Endothelial cell of umbilical vein (primary cell): ENCODE measurements around the gene CDK15. TPM values are rescaled to one million over a fixed set of nuclear protein-coding genes. Genes with fewer than 3 reads are reported as not detected.

Source experiments
- BruUV-seq: library from RNA; stranded (reverse); fragments of 400-500 nt; replicated peaks from 2 replicates; lab custom pipeline; 2021; lab: Mats Ljungman, UMichigan
- CTCF ChIA-PET: fragments of 300-600, 350-600 bp; sonication (Branson Sonifier 250); formaldehyde crosslinking; loops from one replicate; lab custom pipeline; 2021; ENCODE audit warnings: antibody characterized with exemption, inconsistent platforms; lab: Charles Lee
- POLR2A ChIA-PET: fragments of 300-600, 350-600 bp; sonication (Branson Sonifier 250); formaldehyde crosslinking; loops from one replicate; lab custom pipeline; 2021; ENCODE audit warnings: antibody characterized with exemption, inconsistent platforms; lab: Charles Lee
- DNase-seq: peaks from one replicate; pipeline ENCODE4 v3.0.0-alpha.2; 2011; ENCODE audit warnings: low read depth, low spot score
- FAIRE-seq: peaks from 2 replicates; lab custom pipeline; 2011; peaks lifted over from hg19 to GRCh38; lab: Jason Lieb, UNC
- H2AFZ ChIP-seq: 2 replicates; pipeline ENCODE4 v1.6.0; 2012; ENCODE audit warnings: low read depth, low read length, control low read depth, inconsistent platforms
- H3K27ac ChIP-seq: 2 replicates; pipeline ENCODE4 v1.5.1; 2011; ENCODE audit warnings: low read depth, mild to moderate bottlenecking, control low read depth, low read length, moderate library complexity; ENCODE audit not compliant: insufficient read depth
- H3K27me3 ChIP-seq, 2 experiments: 2 replicates each; pipeline versions ENCODE4 v1.6.0 to v1.6.1; 2011; ENCODE audit warnings: low read length in 2 of 2, mixed read lengths in 1 of 2; ENCODE audit not compliant: control insufficient read depth in 2 of 2, insufficient read depth in 2 of 2
- H3K36me3 ChIP-seq, 2 experiments: 2 replicates in 1 of 2; 3 replicates in 1 of 2; pipeline ENCODE4 v1.5.1; 2011; ENCODE audit warnings: low read length in 2 of 2, mild to moderate bottlenecking in 1 of 2, moderate library complexity in 1 of 2; ENCODE audit not compliant: control insufficient read depth in 2 of 2, insufficient read depth in 2 of 2; ENCODE audit errors: extremely low read depth in 1 of 2
- H3K4me1 ChIP-seq: 3 replicates; pipeline ENCODE4 v1.5.1; 2011; ENCODE audit warnings: mild to moderate bottlenecking, low read length; ENCODE audit not compliant: control insufficient read depth, insufficient read depth; ENCODE audit errors: extremely low read depth
- H3K4me2 ChIP-seq: 2 replicates; pipeline ENCODE4 v1.6.1; 2011; ENCODE audit warnings: low read length, control low read depth, mixed read lengths; ENCODE audit not compliant: insufficient read depth
- H3K4me3 ChIP-seq, 3 experiments: fragments of 200-600 bp in 1 of 3; sonication (generic), shearing (Covaris generic) in 1 of 3; replicated peaks in 1 of 3; 2 replicates each; pipeline ENCODE4 v1.5.1; 2011 to 2016; ENCODE audit warnings: control low read depth in 3 of 3, low read length in 3 of 3, mild to moderate bottlenecking in 2 of 3, inconsistent platforms in 1 of 3, low read depth in 1 of 3, moderate library complexity in 1 of 3; ENCODE audit not compliant: insufficient read depth in 1 of 3
- H3K79me2 ChIP-seq: 2 replicates; pipeline ENCODE4 v1.6.0; 2012; ENCODE audit warnings: low read length, inconsistent platforms; ENCODE audit not compliant: control insufficient read depth, insufficient read depth
- H3K9ac ChIP-seq: replicated peaks from 2 replicates; pipeline ENCODE3; 2011; ENCODE audit warnings: low read length, control low read depth; ENCODE audit not compliant: insufficient read depth; ENCODE audit errors: extremely low read depth
- H3K9me1 ChIP-seq: replicated peaks from 3 replicates; pipeline ENCODE4 v1.6.0; 2011; ENCODE audit warnings: mild to moderate bottlenecking, low read length; ENCODE audit not compliant: control insufficient read depth, insufficient read depth; ENCODE audit errors: extremely low read depth
- H3K9me3 ChIP-seq: replicated peaks from 2 replicates; pipeline ENCODE4 v1.5.1; 2012; ENCODE audit warnings: low read length, inconsistent platforms; ENCODE audit not compliant: control insufficient read depth, insufficient read depth
- H4K20me1 ChIP-seq: replicated peaks from 2 replicates; pipeline ENCODE3; 2011; ENCODE audit warnings: mild to moderate bottlenecking, low read length; ENCODE audit not compliant: control insufficient read depth, insufficient read depth; ENCODE audit errors: extremely low read depth
- EZH2 ChIP-seq: IDR thresholded peaks from 2 replicates; pipeline ENCODE4 v1.6.1; 2012; ENCODE audit warnings: borderline replicate concordance, low read depth, mild to moderate bottlenecking, moderate library complexity, low read length, inconsistent platforms; ENCODE audit not compliant: severe bottlenecking
- FOS ChIP-seq: IDR thresholded peaks from 2 replicates; pipeline ENCODE4 v1.6.1; 2011; ENCODE audit warnings: mild to moderate bottlenecking, low read length, moderate library complexity, borderline replicate concordance; ENCODE audit not compliant: insufficient read depth
- GATA2 ChIP-seq: IDR thresholded peaks from 2 replicates; pipeline ENCODE4 v1.7.0; 2011; ENCODE audit warnings: low read depth, mild to moderate bottlenecking, moderate library complexity, mixed read lengths, low read length; ENCODE audit not compliant: insufficient read length, insufficient read depth
- JUN ChIP-seq: IDR thresholded peaks from 2 replicates; pipeline ENCODE4 v1.6.1; 2011; ENCODE audit warnings: borderline replicate concordance, low read depth; ENCODE audit not compliant: insufficient read length, insufficient read depth
- MYC ChIP-seq: IDR thresholded peaks from one replicate; pipeline ENCODE4 v1.6.1; 2011; ENCODE audit warnings: mild to moderate bottlenecking, low read depth, low read length
- POLR2A ChIP-seq: IDR thresholded peaks from 2 replicates; pipeline ENCODE4 v1.6.1; 2012; ENCODE audit warnings: low read depth, mild to moderate bottlenecking, control low read depth, low read length
- POLR2AphosphoS5 ChIP-seq: IDR thresholded peaks from 2 replicates; pipeline ENCODE4 v1.6.1; 2012; ENCODE audit warnings: low read depth, mild to moderate bottlenecking, control low read depth, low read length, moderate library complexity; ENCODE audit not compliant: insufficient read depth
- dilution Hi-C: fragments of 300-500 bp; cut with MboI; formaldehyde crosslinking; loops from one replicate; pipeline ENCODE4 v1.15.0; 2019; ENCODE audit warnings: low sequenced_read_pairs; ENCODE audit not compliant: extremely low pct_ligation_motif_present
- intact Hi-C: fragments of 100-400 bp; cut with micrococcal nuclease; formaldehyde crosslinking; loops from one replicate; pipeline ENCODE4 v1.10.0; 2022
- polyA plus RNA-seq, 4 experiments: library from polyadenylated mRNA; depleted of rRNA in 3 of 4; stranded (reverse) in 3 of 4; unstranded in 1 of 4; fragments of >200 nt; gene quantifications; 2 replicates each; pipeline versions ENCODE4 v1.2.1 to v1.2.3, GENCODE V29; 2011 to 2012; ENCODE audit warnings: missing spikeins in 1 of 4
- total RNA-seq: library from RNA; stranded (reverse); gene quantifications from 2 replicates; pipeline ENCODE4 v1.2.3, GENCODE V29; 2021
- TF ChIP-seq, protein P1 (sequence below): IDR thresholded peaks from 2 replicates; pipeline ENCODE4 v1.6.1; 2011; ENCODE audit not compliant: insufficient read depth, insufficient read length
- TF ChIP-seq, protein P2 (sequence below), 2 donors: IDR thresholded peaks; 1 replicate in 1 of 2; 2 replicates in 1 of 2; pipeline ENCODE4 v1.5.1; 2011; ENCODE audit warnings: low read length in 2 of 2, mild to moderate bottlenecking in 2 of 2, moderate library complexity in 2 of 2, control low read depth in 1 of 2, inconsistent platforms in 1 of 2, low read depth in 1 of 2; ENCODE audit not compliant: insufficient read depth in 1 of 2; ENCODE audit errors: extremely low read depth in 1 of 2

The CDK15 gene
- total and polyA plus RNA-seq, 2 donors (not counting 3 experiments of a cell fraction or from before 2014, with no cell fraction given): not detected

DNA sequence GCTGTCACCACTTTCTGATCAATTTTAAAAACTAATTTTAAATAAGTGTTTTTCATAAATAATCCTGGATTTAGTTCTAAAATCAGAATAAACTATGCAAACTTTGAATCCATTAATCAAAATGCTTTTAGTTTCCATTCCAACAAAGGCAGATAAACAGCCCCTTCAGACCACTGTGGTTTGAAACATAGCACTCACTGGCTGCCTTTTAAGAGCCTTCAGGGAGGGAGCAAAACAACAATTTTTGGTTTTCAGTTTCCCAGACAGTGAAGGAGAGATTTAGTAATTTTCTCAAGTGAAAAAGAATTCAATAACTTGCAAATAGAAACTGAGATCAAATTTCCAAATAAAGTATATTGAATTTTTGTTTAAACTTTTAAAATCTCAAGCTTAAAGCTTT is 46.1 kb downstream of the CDK15 start:
- no peak for DNase-seq
- Histone ChIP-seq H3K9me3 (no peaks in the 10 kb centered on the region), H3K9ac (no peak overlapping the region), H3K4me3 (no peak overlapping the region), H3K4me2 (peak overlapping the region; percentile 39), H3K27me3 (peaks cover 0 to 5% of the 10 kb centered on the region in 2 experiments), H4K20me1 (no peaks in the 10 kb centered on the region), H3K27ac (no peak overlapping the region), H3K36me3 (no peaks in the 10 kb centered on the region), H3K79me2 (no peaks in the 10 kb centered on the region), H3K9me1 (no peaks in the 10 kb centered on the region), H2AFZ (no peak overlapping the region), H3K4me1 (peaks cover 9% of the 10 kb centered on the region)
- no peak for TF ChIP-seq GATA2
- TF ChIP-seq POLR2AphosphoS5: no peak
- TF ChIP-seq EZH2: no peak
- TF ChIP-seq, protein P1, sequence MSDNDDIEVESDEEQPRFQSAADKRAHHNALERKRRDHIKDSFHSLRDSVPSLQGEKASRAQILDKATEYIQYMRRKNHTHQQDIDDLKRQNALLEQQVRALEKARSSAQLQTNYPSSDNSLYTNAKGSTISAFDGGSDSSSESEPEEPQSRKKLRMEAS: no peak
- TF ChIP-seq JUN: no peak
- no peak for TF ChIP-seq FOS
- no peak for TF ChIP-seq MYC
- TF ChIP-seq POLR2A: no peak
- TF ChIP-seq, protein P2, sequence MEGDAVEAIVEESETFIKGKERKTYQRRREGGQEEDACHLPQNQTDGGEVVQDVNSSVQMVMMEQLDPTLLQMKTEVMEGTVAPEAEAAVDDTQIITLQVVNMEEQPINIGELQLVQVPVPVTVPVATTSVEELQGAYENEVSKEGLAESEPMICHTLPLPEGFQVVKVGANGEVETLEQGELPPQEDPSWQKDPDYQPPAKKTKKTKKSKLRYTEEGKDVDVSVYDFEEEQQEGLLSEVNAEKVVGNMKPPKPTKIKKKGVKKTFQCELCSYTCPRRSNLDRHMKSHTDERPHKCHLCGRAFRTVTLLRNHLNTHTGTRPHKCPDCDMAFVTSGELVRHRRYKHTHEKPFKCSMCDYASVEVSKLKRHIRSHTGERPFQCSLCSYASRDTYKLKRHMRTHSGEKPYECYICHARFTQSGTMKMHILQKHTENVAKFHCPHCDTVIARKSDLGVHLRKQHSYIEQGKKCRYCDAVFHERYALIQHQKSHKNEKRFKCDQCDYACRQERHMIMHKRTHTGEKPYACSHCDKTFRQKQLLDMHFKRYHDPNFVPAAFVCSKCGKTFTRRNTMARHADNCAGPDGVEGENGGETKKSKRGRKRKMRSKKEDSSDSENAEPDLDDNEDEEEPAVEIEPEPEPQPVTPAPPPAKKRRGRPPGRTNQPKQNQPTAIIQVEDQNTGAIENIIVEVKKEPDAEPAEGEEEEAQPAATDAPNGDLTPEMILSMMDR (IDR thresholded peaks at IDR 0.05; ENCODE audit: extremely low read depth in 1 of 2, insufficient read depth in 1 of 2, low read depth in 1 of 2, low read length in 2 of 2): no peak
- dilution Hi-C loops: no loop called here
- no peak for FAIRE-seq
- ChIA-PET CTCF (interaction anchor here (0.7 kb wide), 1 partner anchor 35 kb away, joined by 3 read pairs; no protein-coding TSS in a partner anchor), POLR2A (no interaction called here)
- BruUV-seq: no TSS peak
- intact Hi-C loops: no loop called here
